HG03520 (cell line): ENCODE data around the gene TBRG1.
"Not testable (repeated sequence)": the region's sequence is repeated elsewhere in the genome, so short reads cannot be mapped to it uniquely, and the experiment has no call there.

Experiments
- ATAC-seq: cut with Tn5 transposase; IDR thresholded peaks from one replicate; pipeline ENCODE4 v1.9.1; 2021; ENCODE audit warnings: mild to moderate bottlenecking, moderate library complexity; ENCODE audit not compliant: unreplicated experiment

The TBRG1 gene, protein sequence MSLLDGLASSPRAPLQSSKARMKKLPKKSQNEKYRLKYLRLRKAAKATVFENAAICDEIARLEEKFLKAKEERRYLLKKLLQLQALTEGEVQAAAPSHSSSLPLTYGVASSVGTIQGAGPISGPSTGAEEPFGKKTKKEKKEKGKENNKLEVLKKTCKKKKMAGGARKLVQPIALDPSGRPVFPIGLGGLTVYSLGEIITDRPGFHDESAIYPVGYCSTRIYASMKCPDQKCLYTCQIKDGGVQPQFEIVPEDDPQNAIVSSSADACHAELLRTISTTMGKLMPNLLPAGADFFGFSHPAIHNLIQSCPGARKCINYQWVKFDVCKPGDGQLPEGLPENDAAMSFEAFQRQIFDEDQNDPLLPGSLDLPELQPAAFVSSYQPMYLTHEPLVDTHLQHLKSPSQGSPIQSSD

DNA sequence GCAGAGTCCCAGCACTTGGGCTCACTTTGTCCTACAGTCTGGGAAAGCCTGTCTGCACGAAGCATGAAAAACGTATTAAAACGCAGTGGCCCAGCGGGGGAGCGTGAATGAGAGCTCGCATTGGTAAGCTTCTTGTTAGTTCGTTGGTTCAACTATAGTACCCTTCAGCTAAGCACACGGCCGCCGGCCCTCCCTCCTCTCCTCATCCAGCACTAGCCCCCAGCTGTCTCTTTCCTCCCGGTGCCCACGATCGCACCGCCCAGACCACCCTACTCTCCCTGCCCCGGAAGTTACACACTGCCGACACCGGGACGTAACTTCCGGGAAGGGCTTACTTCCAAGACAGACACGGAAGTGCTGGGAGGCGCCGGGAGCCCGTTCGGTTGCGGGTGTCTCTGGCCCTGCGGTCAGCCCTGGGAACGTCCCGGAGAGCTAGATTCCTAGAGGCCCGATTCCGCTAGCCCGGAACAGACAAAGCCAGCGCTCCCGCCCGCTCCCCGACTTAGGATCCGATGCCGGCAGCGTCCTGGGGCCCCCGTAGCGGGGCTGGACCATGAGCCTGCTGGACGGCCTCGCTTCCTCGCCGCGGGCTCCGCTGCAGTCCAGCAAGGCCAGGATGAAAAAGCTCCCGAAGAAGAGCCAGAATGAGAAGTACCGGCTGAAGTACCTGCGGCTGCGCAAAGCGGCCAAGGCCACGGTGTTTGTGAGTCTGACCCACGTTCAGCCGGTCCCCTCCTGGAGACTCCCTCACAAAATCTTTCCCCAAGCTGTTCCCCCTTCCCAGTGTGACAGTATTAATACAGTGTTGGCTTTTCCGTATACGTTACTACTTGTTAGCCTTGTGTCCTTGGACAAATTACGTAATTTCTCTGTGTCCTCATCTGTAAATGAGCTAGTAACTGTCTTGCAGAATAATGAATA lies at the start of gene TBRG1:
Gene TBRG1, plus strand, starts transcription at position 334 of the 921 bp plus-strand sequence. Its CDS starts 220 bp downstream, at position 554.
- ATAC-seq: peak; percentile 97

DNA sequence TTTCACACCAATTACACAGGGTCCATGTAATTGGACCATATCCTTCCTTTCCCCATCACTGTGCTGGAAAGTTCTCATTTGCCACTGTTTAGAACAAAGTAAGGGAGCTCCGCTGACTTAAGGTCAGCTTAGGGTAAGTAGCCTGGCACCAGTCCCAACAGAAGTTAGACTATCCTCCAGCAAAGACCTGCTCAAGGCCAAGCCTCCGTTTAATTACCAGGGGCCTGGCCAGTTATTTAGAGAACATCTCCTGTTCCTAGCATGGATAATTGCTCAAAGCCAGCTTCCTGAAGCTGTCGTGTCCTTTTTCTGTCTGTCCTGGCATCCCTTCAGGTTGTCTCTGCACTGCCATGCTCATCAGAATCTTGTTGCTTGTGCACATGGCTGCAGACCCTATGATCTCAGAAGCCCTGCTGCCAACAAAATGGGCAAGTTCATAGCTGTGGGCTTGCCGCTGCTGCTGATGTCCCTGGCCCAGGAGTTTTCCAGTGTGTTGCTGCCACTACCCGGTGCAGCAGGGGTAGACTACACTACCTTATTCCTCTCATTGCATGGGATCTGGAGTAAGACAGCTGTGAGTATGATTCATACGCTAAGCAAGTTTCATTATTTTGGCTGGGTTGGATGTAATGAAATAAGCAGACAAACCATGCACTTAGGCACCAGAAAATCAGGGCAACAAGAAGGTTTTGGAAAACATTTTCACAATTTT lies 44.8 kb upstream of the TBRG1 start:
- ATAC-seq: no peak

DNA sequence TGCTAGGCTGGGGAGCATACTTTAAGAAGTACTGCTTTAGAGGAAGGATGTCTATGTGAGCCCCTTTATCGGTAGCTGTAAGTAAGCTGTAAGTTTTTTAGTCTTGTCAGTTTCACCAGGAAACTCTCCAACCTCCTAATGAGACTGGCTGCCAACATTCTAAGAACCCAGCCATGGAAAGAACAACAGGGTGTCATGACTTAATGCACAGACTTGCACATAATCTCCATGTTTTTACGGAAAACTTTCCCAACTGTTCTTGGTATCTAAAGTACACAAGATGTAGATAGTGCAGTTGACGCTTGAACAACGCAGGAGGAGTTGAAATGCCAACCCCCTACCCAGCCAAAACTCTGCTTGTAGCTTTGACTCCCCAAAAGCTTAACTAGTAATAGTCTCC lies 43.9 kb upstream of the TBRG1 start:
- no peak for ATAC-seq

DNA sequence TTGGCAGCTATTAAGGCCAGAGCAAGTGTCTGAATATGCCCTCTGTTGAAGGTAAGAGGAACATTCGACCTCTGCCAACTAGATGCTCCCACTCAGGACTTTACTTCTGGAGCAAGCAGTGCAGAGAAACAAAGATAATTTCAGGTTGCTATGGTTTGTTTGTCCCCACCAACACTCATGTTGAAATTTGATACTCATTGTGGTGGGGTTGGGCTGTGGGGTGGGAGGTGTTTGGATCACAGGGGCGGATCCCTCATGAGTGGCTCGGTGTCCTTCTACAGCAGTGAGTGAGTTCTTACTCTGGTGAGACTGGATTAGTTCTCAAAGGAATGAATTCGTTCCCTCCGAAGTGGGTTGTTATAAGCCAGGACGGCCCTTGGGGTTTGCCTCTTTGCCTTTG lies 40.8 kb upstream of the TBRG1 start:
- no peak for ATAC-seq

DNA sequence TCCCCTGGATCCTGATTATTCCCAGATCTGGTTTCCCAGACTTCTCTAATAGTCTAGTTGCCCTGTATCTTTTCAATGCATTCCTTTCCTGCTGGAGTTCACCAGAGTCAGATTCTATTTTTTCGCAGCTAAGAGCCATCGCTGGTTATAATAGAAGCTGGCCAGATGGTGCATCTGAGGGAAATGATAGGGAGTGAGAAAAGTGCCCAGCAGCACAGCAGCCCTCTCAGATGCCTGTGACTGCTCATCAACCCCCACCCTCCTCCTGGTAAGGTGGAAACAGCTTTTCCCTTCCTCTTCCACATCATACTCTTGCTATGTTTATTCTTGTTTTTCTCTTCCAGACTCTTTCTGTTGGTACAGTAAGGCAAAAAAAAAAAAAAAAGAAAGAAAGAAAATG lies 40.1 kb upstream of the TBRG1 start:
- ATAC-seq: no peak

DNA sequence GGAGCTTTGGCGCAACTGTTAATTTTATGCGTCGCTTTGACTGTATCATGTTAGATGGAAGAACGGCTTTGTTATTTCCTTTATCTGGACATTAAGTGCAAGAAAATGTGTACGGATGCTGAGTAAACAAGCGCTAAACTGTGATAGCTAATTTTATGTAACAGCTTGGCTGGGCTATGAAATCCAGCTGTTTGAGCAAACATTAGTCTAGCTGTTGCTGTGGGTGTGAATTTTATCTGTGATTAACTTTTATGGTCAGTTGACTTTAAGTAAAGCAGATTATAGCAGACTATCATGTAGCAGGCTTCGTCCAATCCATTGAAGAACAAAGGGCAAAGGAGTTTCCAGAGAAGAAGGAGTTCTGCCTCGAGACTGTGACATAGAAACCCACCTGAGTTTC lies 38.9 kb upstream of the TBRG1 start:
- no peak for ATAC-seq

DNA sequence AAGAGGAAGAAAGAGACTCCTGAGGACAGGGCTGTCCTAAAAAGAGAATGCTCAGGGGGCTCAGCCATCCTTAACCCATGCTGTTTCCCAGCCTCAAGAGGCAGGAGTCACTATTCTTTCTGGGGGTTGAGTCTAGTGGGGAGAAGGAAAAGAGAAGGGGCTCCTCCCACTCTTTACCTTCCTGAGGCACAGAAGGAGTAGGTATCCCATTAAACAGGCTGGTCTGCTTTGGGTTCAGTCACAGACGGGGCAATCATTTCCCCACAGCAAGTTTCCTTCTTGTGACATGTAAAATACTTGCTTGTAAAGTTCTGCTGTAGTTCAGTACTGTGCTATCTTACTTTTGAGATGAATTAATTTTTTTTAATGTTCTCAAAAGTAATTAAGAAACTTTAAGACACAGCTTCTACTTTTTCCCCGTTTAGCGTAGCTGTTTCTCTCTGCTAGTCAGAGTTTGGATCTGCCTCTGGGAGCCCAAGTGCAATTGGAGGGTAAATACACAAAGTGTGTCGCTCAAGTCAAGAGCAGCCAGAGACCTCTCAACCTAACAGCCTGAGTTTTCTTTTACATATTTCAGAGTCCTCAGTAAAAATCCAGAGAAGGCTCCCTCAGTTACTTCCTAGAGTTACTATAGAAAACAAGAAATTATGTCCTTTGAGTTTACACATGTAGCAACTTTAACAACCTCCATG lies 37.8 kb upstream of the TBRG1 start:
- no peak for ATAC-seq

DNA sequence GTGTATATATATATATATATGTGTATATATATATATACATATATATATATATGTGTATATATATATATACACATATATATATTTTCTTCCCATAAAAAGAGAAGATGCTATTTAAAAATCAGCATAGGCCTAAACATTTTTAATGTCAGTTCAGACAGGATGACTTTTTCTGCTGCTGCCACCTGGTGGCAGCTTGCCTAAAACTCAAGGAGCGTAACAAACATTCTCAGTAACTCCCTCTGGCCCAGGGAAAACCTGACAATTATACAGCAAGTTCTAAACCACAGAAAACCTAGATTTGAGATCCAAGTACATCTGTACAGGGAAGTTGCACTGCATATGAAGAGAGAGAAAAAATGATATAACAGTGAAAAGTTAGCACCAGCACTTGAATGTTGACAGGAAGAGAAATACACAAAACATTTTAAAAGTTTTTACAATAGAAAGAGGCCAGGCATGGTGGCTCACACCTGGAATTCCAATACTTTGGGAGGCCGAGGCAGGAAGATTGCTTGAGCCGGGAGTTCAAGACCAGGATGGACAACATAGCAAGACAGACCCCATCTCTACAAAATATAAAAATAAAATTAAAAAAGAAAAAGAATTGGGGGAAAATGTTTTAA lies 36.3 kb upstream of the TBRG1 start:
- no peak for ATAC-seq

DNA sequence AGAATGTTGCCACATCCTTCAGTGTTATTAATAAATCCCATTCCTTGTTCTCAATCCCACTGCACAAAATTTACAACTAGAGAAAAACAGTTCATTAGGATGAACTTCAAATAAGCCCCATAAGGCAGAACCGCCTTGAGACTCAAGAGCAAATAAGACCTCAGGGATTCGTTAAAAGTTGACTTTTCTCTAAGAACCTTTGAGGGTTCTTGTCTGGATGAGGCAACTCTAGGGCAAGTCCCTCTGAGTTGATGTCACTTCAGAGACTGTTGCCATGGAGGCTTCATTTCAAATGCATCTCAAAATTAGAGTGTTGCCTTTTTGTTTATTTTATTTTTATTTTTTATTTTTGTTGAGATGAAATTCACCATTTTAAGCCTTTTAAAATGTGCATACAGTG lies 31.2 kb upstream of the TBRG1 start:
- ATAC-seq: no peak

DNA sequence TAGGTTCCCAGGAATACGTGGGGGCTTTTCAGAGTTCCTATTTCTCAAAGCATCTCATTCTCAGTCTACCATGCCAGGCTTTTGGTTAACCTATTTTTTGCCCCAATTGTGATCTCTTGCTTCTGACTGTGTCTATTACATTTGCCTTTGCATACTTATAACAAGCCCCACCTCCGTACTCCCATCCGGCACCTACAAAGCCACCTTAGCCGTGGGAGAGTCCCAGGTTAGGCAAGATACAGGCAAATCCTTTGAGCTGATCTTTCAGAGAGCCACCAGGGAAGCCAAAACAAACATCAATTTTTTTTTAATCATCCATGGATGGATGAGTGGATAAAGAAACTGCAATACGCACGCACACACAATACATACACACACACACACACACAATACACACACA lies 30.0 kb upstream of the TBRG1 start:
- ATAC-seq: no peak

DNA sequence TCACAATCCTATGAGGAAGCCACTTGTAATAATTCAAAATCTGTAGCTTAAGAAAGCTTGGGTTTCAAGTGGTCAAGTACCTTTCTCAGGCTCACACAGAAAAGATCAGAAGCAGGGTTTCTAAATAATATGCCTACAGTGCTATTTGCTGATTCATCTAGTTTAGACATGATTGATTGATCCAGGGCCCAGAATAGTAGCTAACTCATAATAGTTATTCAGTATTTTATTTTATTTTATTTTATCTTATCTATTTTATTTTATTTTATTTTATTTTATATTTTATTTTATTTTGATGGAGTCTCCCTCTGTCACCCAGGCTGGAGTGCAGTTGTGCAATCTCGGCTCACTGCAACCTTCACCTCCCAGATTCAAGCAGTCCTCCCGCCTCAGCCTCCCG lies 27.4 kb upstream of the TBRG1 start:
- no peak for ATAC-seq

DNA sequence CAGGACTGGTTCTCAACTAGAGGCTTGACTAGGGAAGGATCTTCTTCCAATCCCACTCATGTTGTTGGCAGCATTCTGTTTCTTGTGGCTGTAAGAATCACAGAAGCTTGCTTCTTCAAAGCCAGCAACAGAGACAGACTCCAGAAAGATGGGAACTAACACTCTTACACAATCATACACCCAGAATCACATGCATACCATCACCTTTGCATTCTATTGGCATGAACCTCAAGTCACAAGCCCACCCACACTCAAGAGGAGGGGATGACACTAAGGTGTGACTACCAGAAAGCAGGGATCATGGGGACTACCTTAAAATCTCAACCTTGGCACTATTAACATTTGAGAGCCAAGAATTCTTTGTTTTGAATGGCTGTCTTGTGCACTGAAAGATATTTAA lies 25.0 kb upstream of the TBRG1 start:
- no peak for ATAC-seq

DNA sequence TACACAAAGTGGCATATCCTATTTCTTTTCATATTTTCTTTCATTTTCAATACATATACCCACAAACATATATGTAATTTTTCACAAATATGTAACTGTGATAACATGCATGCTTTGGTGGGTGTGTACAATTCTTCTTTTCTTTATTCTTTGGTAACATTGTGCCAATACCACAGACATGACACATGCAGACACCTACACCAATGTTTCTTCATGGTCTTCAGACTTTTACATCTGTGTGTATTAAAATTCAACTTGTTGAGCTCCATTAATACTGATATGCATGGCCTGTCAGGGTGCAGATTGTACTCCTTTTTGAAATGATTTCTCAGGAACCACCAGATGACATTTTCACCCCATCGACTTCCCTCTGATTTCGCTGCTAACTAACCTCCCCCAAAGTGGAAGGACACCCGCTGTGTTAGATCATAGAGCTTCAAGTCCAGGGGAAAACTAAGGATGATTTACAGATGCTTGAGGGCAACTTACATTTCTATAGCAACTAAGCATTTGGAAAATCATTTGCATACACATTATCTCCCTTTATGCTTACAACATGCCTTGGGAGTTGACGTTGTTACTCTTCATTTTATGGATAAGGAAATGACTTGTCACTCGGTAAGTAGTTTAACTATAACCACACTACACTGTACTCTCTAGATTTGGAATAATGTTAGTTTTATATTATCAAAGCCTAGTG lies 21.9 kb upstream of the TBRG1 start:
- ATAC-seq: no peak

DNA sequence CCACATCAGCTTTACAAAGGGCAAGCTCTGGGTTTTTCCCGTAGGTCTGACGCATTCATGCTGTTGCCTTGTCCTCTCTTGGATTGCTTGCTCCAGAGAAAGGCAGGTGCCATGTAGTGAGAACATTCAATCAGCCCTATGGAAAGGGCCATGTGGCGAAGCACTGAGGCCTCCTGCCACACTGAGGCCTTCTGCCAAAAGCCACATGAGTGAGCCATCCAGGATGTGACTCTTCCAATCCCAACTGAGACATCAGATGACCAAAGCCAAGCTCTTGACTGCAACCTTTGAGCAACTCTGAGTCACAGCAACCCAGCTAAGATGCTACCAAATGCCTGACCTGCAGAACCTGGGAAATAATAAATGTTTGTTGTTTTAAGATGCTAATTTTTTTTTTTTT lies 20.5 kb upstream of the TBRG1 start:
- ATAC-seq: no peak

DNA sequence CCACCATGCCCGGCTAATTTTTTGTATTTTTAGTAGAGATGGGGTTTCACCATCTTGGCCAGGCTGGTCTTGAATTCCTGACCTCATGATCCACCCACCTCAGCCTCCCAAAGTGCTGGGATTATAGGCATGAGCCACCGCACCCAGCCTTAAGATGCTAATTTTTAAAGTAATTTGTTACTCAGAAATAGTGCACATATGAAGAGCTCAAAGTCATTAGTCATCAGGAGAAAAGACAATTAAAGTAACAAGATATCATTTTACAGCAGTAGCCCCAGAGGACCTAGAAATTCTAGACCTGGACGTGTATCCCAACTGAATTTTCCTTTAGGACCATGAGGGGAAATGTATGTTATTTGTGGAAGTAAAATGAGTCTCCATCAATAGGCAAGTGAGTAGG lies 19.9 kb upstream of the TBRG1 start:
- ATAC-seq: not testable (repeated sequence)

DNA sequence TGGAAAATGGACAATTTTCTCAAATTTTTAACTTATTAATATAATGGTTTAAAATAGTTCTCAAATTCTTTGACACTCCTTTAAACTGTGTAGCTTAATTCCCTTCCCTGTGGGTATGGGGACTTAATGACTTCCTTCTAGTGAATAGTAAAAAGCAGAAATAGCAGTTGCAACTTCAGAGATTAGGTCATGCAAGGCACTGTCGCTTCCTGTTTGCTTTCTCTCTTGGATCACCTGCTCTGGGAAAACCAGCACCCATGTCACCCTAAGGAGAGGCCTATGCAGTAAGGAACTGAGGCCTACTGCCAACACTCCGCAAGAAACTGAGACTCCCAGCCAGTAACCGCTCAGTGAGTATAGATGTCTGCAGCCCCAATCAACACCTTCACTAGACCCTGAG lies 16.9 kb upstream of the TBRG1 start:
- ATAC-seq: no peak

DNA sequence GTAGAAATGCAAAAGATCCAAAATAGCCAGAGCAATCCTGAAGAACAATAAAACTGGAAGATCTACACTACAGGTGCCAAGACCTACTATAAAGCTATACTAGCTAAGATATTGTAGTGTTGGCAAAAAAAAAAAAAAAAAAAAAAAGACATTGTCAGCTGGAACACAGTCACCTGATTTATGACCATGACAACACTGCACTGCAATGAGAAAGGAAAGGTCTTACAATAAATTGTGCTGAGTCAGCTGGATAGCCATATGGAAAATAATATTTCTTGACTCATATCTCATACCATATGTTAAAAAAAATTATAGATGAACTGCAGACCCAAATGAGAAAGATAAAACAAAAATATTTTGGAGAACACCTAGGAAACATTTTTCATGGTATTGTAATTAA lies 14.5 kb upstream of the TBRG1 start:
- ATAC-seq: no peak

DNA sequence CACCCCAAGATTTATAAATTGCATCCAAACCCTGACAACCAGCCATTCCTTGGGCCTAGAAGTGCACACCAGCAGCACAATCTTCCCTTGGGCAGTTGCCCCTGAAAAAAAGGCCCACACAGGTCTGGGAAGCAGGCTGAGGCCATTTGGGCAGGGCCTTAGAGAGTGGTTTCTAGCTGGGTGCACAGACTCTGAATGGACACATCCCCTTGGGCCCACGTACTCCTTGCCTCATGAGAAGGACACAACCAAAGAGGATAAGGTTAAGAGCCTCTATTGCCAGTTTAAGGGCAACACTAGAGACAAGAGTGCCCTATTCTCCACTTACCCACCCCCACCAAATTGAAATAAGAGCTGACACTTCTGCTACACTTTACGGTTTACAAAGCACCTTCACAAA lies 12.4 kb upstream of the TBRG1 start:
- no peak for ATAC-seq

DNA sequence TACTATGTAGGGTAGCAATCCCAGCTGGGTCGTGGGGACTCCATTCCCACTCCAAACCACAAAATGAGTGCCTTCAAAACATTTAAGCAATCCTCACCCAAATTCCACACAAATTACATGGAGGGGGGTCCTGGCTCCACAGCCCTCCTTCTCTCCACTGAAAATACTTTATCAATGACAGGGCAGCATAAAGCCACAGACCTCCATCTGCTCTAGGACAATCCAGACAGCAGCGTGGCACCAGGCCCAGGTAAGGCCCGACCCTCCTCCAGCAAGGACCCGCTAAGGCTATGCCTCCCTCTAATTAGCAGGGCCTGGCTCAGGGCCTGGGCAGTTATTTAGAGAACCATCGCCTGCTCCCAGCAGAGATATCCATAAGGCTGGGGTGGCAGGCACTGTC lies 11.6 kb upstream of the TBRG1 start, which contains the start of gene PANX3:
Gene PANX3, plus strand, starts transcription at position 365 of the 400 bp plus-strand sequence. CDS start 129 bp downstream, outside the sequence.
- no peak for ATAC-seq

DNA sequence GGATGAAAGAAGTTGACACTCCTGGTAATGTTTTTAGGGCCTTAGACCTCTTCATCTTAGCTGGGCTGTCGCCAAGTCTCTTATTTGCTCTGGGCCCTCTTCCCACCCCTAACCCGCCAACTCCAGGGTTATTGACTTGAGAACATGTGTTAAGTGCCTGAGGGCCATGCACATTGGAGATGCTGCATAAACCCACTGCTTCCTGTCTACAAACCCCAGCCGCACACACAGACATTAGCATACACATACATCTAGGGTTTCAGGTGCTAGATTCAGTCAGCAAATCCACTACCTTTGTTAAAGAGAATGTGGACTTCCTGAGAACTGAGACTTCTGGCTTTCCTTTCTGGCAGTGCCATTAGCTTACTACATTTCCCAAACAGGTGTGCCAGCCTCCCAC lies 10.6 kb upstream of the TBRG1 start:
- ATAC-seq: peak; percentile 67
